ENCODE data around the gene SLC4A8.

Gene SLC4A8

DNA sequence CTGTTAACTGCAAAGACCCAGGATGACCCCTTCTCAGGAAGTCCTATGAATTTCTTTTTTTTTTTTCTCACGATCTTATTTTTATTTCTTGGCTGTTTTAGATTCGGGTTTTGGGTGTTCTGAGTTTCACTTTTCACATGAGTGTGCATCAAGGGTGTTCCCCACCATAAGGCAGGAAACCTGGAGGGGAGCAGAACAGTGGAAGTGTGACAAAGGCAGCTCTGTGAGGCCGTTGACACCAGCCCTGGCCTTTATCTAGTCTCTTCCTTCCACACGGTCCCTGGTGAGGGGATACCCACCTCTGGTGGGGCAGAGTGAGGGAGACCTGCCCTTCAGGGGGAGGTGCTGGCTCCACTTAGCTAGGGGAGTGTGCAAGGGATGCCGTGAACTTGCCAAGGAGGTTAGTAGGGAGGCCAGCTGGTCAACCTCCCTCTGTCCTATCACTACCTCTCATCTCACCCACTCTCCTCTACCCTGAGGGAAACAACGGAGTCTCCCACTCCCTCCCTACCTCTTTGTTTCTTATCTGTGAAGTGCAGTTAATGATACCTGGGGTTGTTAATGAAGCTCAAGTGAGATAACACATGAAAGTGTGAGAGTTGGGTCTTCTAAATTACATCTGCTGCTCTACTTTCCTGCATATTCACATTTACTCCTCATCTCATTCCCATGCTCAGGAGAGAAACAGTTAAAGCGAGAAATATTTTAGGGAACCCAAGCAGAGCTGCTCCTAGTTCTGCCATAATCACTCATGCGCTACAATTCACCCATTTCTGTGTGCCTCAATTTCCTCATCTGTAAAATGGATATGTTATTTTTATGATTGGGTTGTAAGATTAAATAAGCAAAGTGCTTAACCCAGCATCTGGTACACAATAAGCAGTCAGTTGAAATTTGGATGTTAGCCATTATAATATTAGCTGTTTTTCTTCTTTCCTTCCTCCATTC is 29.1 kb upstream of the SLC4A8 start:
- DNase-seq = no peak

DNA sequence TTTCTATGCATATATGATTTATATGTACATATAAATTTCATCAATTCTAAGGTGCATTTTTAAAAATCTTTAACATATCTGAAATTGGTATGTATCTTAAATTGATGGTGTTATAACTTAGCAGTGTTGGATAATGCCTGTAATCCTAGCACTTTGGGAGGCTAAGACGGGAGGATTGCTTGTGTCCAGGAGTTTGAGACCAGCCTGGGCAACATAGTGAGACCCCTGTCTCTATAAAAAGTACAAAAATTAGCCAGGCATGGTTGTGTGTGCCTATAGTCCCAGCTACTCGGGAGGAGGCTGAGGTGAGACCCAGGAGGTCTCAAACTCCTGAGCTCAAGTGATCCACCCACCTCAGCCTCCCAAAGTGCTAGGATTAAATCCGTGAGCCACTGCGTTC is 27.0 kb upstream of the SLC4A8 start:
- no peak for DNase-seq

DNA sequence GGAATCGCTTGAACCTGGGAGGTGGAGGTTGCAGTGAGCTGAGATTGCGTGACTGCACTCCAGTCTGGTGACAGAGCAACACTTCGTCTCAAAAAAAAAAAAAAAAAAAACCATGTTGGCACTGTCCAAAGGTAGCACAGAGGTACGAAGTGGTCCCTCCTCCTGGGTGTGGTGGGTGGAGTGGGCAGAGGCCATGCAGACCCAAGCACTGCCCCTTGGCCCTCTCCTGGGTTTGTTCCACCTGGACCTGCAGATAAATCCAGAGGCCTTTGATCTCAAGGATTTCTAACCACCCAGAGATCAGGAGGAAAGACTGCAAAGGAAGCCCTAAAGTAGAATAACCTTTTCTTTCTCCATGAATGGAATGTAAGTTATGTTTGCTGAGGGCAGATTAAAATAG is 24.7 kb upstream of the SLC4A8 start:
- DNase-seq = no peak

- no peak for DNase-seq
Observed at GRCh38 chr12:51401020-51401419, 23.6 kb upstream of the SLC4A8 start.

- no peak for DNase-seq
Observed at GRCh38 chr12:51401486-51401885, 23.1 kb upstream of the SLC4A8 start.

- no peak for DNase-seq
Observed at GRCh38 chr12:51401900-51402299, 22.7 kb upstream of the SLC4A8 start.

- no peak for DNase-seq
Observed at GRCh38 chr12:51403159-51403558, 21.5 kb upstream of the SLC4A8 start.

GRCh38 chr12:51403681-51404136 is 20.9 kb upstream of the SLC4A8 start:
- no peak for DNase-seq

DNA sequence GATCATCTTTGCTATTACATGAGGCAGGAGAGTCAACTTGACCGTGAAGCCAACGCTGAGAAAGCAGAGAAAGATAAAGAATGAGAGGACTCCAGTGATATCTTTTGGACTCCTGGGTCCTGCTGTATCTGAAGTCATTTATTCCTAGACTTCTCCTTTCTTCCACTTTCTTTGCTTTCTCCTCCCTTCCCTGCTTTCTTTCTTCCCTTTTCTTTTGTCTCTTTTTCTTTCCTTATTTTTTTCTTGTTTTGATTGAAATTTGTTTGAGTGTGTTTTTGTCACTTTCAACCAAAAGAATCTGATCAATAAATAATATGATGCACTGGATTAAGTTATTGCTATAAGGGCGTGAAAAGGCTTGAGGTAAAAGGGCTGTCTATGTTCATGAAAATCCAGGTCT is 20.0 kb upstream of the SLC4A8 start:
- DNase-seq = no peak

DNA sequence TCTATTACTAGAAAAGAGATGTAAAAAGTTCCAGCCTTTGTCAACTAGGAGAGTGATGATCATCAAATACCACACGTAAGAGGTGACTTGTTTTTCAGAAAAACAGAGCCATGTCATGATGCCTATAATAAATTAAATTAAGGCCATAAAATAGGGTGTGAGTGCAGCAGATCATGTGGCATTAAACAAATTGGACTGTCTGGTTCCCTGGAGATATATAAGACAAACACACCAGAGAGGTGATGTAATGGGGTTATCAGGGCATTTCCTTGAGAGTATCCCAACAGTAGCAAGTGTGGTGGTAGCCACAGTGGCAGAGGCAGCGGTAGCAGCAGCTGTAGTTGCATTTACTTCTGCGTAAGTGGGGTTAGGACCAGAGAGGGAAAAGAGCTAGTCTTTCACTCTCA is 18.8 kb upstream of the SLC4A8 start:
- no peak for DNase-seq

DNA sequence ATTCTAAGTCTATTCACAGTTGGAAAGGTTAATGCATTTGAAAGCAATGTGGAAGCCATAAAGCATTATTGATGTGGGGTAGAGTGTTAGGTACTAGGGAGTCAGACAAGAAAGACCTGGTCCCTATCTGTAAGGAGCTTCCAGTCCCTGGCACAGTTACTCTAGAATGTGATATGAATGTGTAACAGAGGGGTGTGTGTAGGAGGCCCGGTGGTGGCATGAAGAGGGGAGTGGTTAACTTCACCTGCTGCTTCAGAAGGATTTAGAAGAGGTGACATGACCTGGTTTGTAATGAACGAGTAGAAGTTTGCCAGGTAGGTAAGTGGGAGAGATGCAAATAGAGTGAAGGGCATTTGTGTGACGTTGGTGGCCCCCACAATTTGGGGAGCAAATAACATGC is 18.3 kb upstream of the SLC4A8 start:
- no peak for DNase-seq

DNA sequence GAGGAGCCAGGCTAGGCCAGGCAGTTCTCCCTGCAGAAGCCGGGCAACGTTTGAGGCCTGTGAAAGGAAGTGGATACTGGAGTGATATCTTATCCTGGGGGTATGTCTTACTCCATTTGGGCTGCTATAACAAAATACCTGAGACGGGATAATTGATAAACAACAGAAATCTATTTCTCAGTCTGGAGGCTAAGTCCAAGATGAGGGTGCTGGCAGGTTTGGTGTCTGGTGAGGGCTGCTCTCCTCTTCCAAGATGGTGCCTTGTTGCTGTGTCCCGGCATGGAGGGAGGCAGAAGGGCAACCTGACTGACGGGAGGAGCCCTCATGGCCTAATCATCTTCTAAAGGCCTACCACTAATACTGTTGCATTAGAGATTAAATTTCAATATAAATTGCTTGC is 17.8 kb upstream of the SLC4A8 start:
- no peak for DNase-seq

GRCh38 chr12:51407604-51408003 is 17.0 kb upstream of the SLC4A8 start:
- no peak for DNase-seq

DNA sequence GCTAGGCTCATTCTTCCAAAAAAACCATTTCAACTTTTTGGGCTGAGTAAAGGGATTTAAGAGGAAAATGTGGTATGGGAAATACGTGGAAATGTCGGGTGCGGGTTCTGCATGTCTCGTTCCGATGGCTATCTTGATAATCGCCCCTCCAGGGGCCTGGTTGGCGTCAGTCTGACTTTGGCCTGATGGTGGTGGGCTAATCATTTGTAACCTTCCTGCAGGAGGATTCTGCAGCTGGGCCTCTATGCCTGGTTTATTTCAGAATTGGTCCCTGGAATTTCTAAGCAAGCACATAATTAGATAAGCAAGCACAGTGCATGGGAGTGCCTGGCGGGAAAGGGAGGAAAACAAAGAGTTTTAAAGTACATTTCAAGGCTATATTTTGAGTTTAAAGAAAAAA is 14.8 kb upstream of the SLC4A8 start:
- no peak for DNase-seq

- no peak for DNase-seq
Observed at GRCh38 chr12:51413149-51413548, 11.5 kb upstream of the SLC4A8 start.

GRCh38 chr12:51413791-51414190 is 10.8 kb upstream of the SLC4A8 start:
- no peak for DNase-seq

DNA sequence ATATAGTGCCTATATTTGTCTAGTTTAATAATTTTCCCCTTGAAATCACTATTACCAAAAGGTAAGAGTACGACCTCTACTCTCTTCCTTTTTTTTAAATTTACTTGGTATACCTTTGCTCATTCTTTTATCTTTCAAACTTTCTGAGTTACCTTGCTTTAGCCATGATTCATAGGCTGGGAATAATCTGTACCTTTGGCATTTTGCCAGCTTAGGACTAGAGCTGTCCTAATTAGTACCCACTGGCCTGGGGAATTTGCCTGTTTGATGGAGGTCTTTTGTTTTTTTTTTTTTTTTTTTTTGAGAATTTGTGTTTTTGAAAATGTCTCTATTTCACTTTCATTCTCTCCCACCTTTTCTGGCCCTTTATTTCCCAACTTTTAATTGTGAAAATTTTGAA is 8.7 kb upstream of the SLC4A8 start:
- DNase-seq = no peak

DNA sequence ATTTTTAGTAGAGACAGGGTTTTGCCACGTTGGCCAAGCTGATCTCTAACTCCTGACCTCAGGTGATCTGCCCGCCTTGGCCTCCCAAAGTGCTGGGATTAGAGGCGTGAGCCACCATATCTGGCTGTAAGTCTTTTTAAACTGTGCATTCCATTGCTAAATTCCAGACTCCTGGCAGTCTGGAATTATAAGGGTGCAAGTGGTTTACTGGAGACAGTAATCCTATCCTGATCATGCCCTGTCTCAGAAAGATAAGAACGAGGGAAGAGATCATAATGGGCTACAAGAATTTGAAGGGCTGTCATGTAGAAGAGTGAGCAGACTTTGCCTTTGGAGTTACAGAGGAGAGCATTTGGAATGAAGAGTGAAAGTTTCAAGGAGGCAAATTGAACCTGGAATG is 6.8 kb upstream of the SLC4A8 start:
- no peak for DNase-seq

DNA sequence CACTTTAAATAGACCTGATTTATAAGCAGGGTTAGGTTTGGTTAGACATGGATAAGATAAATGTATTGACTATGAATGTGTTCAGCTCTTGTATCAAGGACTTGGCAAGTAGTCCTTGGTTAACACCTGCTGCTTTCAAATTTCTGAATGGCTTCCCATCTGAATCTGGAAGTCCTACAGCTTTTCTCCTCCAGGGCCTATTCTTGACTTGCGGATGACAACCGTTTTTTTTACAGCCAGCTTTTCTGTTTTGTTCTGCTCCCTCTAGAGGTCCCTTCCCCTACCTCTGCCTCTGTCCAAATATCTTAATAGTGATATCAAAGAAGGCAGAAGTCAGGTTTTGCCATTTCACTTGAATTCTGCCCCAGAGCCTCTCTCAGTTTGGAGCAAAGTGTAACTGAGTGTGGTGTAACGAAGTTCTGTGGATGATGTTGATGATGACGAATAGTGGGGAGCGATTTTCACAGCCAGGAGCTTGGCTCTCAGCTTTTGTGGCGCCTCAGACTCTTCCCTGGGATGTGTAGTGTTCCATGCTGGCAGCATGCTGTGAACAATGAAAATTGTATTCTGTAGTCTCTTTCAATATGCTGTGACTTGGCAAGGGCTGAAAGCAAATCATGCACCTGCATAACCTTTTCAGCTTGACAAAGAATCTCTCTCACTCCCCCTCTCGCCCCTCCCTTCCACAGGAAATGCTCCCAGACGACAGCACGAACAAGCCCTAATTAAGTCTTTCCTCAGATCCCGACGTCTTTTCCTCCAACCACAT is 5.0 kb upstream of the SLC4A8 start:
- DNase-seq = no peak

DNA sequence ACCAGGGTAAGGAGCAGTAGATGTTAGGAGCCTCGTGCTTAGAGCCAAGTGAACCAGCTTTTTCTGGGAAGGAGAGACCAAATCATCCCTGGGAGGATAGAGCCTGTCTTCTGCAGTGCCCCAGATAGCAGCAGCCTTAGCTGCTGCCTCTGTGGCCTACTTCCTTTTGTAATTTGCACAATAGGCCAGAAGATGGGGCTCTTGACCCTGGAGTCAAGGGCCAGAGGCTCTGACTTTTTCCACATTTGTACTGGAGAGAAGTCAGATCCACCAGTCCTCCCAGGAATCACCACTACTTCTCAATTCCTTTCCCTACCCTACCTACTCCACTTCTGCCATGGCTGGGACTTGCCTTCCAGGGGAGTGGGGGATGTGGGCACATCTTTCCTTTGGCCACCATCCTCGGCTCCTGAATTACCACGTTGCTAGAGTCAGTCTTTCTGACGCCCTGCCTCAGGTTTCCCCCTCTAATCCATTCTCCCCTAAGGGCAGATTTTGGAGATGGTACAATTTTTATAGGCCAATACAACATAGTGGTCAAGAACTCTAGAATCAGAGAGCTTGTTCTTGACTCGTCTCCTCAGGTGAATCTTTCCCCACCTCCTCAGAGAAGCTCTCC is 3.3 kb upstream of the SLC4A8 start:
- DNase-seq = no peak

DNA sequence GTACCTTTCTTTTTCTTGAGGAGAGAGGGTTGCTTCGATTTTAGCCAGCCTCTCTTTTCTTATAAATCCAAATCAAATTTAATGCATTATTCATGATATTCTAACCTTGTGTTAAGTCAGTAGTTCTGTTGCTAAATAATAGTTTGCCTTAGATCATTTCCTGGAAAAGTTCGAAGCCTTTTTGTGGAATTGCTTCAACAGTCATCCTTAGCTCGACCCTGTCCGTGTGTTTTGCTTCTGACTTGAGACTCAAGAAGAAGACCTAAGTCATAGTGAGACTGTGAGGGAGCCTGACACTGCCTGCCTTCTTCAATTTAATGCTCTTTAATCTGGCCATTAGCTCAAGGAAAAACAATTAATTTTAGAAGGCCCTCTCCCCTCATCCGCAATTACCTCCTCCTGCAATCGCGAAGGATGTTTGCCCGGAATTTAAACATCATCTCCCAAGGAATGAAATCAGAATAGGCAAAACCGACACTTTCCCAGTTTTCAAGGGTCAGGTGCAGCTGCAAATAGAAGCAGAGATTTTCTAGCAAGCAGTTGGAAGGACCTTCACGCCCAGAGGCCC is 453 bp upstream of the SLC4A8 start:
- DNase-seq = no peak

DNA sequence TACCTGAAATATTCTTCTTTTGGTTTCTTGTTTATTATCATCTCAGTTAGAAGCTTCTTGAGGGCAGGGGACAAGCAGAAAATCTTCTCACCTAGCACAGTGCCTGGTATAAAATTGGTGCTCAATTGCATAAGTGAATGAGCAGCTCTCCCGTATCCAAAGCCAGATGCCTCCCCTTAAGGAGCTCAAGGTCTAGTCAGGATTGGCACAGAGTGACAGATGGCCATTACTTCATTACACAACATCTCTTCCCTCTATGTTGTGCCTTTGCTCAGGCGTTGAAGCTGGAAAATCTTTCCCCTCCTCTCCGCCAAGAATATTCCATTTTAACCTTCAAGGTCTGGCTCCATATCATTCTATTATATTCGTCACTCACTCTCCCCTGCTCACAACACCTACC is 3.6 kb downstream of the SLC4A8 start:
- DNase-seq = no peak

DNA sequence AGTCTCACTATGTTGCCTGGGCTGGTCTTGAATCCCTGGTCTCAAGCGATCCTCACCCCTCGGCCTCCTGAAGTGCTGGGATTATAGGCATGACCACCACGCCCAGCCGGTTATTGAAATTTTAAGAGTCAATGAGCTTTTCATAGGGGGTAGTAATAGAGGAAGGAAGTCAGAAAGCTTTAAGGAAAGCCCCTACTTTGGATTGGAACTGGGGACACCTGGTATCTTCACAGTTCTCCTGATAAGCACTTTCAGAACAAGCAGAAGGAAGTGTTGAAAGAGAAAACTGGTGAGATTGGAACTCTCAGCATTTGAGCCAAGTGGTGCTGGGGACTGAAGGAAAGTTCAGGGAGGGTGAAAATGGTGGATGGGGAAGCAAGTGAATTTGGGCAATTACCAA is 5.1 kb downstream of the SLC4A8 start:
- no peak for DNase-seq

All from activated effector memory CD4-positive, alpha-beta T cell treated with Interleukin-2 at 50 U/mL for 16 hours (primary cell).